NCI-H1417 treated with DMSO at 0.1 percent for 48 hours (cell line): ENCODE measurements around the gene HAUS7.

Experiments used
- DNase-seq: peaks from one replicate; lab custom pipeline; 2025; lab: John Stamatoyannopoulos, UW

HAUS7 gene

DNA sequence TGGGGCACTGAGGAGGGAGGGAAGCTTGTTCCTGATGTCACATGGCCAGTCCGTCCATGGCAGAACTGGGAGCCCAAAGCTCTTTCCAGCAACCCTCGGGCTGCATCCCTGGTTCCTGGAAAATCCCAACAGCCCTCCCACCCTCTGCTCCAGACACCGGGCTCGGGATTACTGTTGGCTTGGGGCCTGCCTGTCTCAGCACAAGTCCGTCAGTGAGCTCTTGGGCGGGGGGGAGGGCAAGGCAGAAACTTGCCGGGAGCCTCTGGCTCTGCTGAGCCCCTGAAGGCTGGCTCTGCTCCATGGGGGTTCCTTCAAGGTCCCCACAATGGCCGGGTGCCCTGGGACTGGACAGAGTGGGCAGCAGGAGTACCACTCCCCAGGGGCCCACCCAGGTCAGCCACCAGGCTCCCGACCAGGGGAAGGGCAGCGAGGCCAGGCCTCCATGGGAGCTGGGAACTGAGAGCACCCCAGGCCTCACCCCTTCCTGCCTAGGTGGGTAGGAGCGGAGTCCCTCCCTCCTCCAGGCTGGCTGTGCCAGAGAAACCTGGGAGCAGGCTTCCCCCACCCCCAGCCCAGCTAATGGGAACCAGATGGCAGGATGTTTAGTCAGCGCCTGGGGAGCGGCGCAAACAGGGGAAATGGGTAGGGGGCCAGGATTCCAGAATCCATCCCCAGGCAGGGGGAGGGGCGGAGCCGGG lies 6.4 kb upstream of the HAUS7 start:
- DNase-seq: no peak

DNA sequence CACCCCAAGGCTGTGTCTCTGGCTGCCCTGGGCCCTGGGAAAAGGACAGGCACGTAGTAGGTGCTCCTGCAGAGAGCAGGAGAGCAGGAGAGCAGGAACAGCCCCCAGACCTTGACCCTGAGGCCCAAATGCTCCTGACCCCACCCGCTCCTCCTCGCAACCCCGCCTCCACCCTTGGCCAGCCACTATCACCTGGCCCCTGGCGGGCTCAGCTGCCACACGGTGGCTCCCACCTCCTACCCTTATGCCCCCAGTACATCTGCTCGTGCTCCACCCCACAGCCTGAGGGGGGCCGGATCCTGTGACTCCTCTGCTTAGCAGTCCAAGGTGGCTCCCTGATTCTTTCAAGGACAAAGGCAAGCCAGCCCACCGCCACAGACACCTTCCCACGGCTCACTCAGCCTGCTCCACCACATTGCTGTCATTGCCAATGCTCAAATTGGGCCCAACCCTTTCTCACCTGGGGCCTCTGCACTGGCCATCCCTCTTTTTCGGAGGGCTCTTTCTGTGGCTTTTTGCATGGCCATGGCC lies 5.4 kb upstream of the HAUS7 start:
- DNase-seq: no peak

DNA sequence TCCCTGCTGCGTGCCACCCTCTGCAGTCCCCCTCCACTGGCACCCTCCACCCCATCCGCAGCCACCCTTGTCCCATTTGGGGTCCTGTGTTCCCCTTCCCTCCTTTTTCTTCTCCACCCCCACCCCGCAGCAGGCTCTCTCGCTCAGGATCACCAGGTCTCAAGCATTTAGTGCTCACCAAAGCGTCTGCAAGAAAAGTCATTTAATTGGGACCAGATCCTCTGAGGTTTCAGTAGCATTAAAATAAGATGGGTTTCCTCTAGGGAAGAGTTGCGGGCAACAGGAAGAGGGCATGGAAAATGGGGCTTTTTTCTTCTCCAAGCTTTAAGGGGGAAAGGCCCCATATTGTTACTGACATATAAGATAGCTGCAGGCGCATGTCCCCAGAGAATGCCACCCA lies 4.9 kb upstream of the HAUS7 start:
- no peak for DNase-seq

DNA sequence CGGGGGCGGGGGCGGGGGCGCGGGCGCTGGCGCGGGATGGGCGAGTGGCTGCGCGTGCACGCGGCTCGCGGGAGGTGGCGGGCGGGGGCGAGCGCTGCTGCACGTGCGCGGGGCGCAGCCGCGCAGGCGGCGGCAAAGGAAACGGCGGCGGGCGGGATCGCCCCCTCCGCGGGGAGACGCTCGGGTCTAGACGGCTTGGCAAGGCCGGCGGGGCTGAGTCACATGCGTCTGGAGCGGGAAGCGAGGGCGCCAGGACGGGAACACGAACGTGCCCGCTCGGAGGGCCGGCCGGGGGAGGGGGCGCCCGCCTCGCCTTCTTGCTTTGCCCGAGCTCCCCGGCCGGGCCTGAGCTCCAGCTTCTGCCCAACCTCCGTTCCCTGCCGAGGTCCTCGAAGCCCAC lies 4.3 kb upstream of the HAUS7 start:
- DNase-seq: no peak

DNA sequence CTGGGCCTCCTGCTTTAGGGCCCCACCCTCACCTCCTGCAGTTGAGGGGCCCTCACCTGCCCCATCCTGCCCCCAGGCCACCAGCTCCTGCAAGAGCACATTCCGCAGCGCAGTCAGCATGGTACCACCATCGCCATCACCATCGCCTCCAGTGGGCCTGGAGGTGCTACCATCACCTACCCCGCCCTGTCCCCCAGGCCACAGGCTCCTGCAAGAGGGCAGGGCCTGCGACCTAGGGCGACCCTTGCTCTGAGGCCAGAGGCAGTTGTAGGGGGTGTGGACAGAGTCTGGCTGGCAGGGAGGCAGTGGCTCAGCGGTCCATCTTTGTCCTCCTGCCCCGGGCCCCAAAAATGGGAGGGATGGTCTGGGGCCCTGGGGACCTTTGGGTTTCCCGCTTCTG lies 3.9 kb upstream of the HAUS7 start:
- DNase-seq: no peak

DNA sequence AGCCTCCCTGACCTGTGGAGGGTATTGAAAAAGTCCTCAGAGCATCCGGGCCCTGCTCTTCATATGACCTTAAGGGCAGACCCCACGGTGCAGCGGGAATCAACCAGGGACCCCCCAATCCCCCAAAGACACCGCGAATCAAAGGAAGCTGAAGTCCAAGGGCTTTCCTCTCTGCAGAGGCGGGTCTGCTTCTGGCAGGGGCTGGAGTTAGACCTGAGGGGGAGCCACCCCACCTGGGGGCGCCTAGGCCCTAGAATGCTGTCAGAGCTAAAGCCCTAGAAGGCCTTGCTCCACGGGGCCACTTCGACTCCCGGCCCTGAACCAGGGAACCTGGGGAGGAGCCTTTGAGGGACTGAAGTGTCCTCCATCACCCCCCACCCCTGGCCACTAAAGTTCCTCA lies 2.8 kb upstream of the HAUS7 start:
- no peak for DNase-seq

DNA sequence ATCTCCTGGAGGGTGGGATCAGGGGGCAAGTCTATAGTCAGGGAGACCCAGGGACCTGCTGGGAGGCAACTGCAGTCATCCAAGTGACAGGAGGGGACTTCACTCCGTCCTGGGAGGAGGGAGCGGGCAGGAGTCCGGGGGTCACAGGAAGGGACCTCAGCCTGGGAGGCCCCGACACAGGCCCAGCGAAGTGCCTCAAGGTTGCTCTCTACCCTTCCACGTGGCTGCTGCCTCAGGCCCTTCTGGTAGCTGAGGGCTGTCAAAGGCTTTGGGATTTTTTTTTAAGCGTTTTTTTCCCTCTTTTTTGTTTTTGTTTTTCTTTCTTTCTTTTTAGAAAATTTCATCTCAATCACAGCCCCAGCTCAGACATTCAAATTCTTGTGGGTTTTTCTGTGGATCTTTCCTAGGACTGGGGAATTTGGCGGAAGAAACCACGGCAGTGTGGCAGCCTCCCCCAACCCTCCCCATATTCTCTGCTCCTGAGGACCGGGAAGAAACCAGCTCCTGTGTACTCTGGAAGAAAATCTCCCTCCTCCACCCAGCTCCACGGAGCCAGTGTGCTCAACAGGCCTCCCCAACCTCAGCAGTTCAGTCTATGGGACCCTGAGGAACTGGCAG lies 1.4 kb upstream of the HAUS7 start:
- no peak for DNase-seq

DNA sequence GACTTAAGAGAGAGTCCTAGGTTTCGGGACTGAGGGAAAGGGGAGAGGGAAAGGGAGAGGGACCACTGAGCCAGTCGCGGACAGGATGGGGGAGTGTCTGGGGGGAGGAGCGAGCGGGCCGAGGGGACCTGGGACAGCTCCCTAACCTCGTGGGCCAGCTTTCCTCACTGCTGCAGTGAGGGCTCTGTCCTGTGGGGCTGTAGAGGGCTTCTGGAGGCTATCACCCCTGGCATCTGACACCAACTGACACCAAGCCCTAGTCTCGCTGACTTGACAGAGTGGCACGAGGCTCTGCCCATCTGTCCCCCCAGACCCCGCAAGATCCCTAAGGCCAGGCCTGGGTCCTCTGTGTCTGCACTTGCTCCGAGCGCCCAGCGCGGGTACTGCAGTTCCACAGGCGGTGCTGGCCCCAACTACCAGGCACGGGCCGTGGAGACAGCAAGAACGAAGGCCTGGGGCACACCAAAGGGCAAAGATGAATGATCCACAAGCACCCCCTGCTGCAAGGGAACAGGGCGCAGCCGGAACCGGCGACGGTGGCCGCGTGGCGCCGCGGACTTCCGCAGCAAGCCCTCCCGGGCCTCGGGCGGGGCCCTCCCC lies 465 bp downstream of the HAUS7 start:
- DNase-seq: no peak

DNA sequence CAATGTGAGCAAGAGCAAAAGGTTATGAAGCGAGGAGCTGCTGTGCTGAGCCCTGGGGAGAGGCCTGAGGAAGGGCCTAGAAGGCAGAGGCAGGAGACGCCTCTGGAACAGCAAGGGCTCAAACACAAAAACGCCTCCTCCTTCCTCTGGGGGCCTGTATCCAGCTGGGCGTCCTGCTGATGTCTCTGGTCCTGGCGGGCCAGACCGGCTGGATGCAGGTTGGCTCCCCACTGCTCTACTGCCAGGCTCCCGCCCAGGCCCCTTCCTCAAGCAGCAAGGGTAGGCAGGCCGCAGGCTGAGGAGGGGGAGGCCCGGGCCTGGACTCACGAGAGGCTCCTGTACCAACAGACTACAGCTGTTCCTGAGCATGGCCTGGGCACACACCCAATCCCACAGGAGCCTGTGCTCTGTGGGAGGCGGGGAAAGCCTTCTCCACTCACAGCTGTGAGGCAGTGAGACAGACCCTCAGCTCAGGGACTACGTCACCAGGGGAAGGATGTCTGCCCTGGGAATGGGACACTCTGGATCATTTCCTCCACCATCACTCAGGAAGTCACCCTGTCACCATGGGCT lies 2.3 kb downstream of the HAUS7 start:
- DNase-seq: no peak

DNA sequence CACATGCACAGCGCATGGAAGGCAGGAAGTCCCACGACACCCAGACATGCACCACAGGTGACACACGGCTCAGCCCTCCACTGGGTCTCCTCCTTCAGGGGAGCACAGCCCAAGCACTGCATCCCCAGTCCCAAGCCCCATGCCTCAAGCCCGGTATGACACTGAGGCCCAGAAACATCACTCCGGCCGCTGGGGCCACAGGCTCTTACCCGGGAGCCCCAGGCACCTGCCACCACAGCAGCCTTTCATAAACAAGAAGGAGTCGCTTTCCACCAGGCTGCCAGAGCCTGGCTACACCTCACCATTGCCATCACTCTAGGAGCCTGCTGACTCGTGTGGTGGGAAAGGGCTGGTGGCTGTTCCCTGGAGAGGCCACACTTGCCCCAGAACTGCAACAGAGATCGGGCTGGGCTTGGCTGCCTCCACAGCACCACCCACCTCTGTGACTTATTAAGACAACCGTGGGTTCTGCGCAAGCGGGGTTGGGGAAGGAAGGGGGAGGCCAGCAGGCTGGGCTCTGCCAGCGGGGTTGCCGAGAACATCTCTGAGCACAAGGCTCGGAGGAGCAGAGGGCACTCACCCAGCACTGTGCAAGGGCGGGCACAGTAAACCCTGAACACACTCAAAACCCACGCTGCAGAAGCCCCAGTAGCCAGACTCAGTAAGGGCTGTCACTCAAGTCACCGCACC lies 4.5 kb downstream of the HAUS7 start:
- DNase-seq: no peak

DNA sequence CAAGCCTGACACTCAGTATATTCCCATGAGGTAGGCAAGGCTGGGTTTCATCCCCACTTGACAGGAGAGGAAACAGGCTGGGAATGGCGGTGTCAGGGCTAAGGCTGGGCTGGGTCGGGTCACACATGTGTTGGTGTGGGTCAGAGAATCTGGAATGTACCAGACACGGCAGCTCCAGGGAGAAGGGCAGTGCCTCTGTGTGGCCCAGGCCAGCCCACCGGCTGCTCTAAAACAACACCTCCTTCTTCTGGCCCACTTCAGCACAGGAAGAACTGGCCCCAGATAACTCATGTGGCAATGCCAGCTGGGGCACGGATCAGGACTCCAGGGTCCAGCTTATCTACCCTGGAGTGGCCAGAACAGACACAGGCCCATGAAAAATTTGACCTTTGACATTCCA lies 6.3 kb downstream of the HAUS7 start:
- no peak for DNase-seq

DNA sequence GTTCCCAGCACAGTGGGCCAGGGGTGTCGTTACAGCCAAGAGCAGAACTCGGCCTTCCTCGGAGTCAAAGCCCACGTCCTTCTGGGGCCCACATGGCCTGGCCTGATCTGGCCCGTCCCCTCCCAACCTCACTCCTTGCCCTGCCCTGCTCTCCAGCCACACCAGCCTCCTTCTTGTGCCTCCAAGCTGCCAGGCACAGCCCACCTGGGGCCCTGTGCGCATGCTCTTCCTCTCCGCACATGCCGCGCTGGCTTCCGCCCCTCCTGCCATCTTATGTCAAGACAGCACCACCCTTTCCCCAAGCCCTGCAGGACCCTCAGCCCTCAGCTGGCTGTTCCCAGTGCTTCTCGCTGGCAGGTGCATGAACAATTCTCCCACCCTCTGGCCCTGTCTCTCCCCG lies 6.8 kb downstream of the HAUS7 start:
- DNase-seq: no peak

DNA sequence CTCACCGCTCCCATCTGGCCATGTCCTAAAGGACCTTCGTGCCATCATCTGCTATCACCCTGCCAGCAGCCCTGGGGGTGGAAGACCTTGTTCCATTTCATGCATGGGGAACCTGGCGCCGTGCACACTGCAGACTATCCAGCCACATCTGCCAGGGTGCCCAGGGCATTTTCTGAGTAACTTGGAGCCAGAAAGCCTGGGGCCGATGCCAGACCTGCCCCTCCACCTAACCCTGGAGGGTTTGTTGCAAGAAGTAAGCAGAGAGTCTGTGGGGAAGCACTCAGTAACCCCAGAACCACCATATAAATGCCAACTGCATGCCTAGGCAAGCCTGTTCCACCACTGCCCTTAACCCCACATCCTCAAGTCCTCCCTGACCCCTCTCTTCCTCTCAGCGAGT lies 7.3 kb downstream of the HAUS7 start:
- no peak for DNase-seq

DNA sequence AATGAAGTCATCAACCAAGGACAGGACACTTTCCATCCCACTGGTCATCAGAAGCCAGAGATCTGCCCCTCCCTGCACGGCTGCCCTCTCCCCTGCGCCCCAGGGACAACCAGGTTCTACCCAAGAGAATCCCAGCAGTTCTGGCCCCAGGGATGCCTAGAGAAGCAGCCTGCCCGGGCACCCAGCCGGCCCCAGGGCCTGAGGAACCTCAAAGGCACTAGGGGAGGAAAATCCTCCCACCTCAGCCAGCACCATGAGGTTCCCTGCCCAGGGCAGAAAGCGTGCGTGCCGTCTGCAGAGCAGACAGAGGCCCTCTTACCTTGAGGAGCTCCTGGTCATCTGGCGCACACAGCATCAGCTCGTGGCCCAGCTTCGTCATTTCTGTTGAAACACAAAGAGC lies 8.1 kb downstream of the HAUS7 start:
- DNase-seq: no peak

DNA sequence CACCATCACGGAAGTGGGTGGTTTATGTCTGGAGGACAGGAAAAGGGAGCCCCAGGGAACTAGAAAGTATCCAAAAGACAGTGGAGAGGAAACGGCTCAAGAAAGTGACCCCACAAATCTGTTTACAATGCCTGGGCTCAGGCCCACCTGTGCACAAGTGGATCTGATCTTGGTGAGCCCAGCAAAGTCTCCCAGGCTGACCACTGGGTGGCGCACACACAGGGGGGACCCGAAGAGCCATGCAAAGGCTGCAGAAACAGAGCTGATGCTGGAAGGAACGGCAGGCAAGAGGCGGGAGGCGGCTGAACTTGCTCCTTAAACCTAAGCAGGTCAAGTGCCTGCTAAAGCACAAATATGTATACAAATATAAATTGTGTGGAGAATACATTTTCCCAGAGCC lies 9.6 kb downstream of the HAUS7 start:
- DNase-seq: no peak

DNA sequence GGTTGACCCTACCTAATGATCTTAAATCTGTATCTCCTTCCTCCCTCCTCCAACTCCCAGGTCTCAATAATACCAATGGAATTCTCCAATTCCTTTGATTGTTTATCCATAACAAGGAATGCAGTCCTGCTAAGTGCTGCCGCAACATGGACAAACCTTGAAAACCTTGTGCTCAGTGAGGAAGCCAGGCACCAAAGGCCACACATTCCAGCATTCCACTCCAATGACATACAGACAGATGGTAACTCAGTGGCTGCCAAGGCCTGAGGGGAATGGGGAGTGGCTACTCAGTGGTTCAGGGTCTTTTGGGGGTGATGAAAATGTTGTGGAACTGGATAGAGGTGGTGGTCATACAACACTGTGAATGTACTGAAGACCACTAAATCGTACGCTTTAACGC lies 10.4 kb downstream of the HAUS7 start:
- no peak for DNase-seq

DNA sequence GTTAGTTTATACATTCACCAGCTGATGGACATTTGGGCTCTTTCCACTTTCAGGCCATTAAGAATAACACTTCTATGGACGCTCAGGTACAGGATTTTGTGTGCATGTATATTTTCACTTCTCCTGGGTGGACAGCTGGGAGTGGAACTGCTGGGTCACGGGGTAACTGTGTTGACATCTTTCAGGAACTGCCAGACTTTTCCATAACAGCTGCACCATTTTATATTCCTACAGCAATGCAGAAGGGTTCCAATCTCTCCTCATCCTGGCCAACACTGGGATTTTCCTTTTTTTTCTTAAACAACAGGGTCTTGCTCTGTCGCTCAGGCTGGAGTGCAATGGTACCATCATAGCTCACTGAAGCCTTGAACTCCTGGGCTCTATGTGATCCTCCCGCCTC lies 11.9 kb downstream of the HAUS7 start:
- DNase-seq: no peak

DNA sequence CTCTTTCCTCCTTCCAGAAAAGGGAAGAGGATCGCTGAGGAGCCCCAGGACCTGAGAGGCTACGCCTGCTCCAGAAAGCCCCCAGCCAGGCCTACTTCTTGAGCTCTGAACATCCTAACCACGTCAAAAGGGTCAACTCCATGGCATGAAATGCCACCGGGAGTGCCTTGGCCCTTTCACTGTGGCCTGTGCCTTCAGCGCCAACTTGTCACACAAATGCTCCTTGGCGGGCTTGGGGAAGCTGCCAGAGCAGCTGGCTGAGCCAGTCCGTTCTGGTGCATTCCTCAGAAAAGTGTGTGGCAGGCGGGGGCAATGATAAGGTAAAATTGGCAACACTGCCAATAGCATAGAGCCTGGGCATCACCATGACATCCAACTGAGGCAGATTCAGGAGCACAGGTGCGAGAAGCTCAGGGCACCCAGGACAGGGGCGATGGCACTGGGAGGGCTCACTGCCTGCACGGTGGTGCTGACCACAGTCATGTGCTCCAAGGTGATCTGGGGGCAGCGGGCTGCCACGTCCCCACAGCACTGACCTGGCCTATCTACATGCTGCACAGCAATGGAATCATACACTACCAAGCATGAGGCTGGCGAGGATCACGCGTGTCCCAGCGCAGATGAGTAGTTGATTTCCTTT lies 12.4 kb downstream of the HAUS7 start:
- no peak for DNase-seq

DNA sequence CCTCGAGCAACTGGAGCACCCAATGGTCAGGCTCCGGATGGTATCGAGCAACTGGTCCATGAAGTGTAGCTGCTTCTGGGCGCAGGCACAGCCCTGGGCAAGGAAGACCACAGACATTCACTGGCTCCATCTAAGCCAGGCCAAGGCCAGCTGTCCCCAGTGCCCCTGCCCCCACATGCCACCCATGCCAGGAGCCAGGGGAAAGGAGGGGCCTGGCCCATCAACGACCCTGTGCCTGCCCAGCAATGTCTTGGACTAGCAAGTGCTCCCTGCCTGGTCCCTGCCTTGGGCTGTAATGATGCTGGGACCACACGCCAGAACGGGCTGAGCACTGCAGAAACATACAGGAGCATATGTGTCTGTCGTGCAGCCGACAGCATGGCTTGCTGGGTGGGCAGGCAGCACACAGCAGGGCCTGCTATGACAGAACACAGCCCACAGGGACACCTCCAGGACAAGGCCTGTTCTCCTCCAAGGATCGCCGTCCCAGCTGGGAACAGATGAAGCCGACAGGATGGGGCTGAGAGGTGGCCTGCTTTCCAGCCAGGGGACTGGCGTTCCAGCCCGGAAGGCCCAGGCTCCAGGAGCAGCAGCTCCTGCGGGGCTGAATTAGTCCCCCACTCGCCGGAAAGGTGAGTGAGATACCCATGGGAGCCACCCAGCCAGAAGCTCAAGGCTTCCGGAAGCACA lies 13.1 kb downstream of the HAUS7 start:
- no peak for DNase-seq

DNA sequence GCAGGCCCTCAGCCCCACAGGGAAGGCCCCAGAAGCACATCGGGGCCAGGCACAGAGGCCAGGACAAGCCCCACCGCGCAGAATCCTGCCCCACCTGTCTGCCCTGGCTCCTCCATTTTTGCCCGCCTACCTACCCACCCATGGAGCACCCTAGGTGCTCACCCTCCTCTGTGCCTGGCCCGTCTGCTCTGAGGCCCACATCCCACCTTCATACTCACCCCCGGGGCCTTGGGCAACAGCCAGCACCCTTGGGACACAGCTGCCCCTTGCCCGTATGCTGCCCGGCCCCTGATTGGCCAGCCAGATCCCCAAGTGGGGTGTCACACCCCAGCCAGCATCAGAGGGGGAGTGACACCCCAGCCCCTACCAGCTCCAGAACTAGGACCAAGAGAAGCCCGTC lies 13.7 kb downstream of the HAUS7 start:
- no peak for DNase-seq

DNA sequence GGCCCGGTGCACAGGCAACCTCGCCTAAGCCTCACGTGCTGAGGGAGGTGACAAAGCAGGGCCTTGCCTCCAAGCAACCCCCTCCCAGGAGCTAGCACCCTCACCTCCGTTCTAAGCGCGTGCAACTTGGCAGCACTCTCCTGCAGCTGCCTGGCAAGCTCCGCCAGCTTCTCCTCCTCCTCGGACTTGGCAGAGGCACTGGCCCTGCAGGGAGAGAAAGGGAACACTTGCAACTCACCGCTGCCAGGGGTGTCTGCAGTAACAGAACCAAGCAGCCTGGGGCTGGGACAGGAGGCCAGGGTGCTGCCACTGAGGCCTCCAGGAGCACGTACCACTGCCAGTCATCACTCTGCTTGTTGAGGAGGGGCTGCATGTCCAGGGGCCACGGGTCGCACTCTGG lies 14.2 kb downstream of the HAUS7 start:
- no peak for DNase-seq

DNA sequence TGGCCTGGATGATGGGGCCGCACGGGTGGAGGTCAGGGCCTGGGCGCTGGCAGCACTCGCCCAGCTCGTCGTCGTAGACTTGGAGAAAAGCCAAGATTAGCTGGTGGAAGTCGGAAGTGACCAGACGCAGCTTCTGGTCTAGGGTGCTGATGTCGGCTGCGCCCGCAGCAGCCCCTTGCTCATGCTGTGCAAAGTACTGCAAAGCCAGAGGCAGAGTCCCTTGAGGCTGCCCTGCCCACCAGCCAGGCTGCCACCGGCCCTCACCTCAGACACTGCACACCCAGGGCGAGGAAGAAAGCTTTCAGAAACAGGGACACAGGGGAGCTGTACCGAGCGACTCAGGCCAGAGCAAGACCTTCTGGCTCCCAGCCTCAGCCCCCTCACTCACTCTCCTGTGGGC lies 14.8 kb downstream of the HAUS7 start:
- DNase-seq: no peak
